ENCODE results near the gene SELENOF. TPM values are rescaled to one million over a fixed set of nuclear protein-coding genes. Genes with fewer than 3 reads are reported as not detected.

Gene SELENOF
- total and polyA plus RNA-seq, 3 donors (not counting 1 experiment from before 2014, with no cell fraction given) = 83.0 to 119 (median 103) TPM

Other genes with a start within 250 kb of the SELENOF start
- 10 to 100 TPM; 41.8 to 93.9 TPM for gene SH3GLB1, start 209.6 kb downstream of the SELENOF start, total RNA-seq
- 36.2 TPM for gene SH3GLB1, start 209.6 kb downstream of the SELENOF start, polyA plus RNA-seq
- 10 to 100 TPM; 21.8 to 28.2 TPM for gene HS2ST1, start 509 bp upstream of the SELENOF start, total RNA-seq
- gene HS2ST1, start 509 bp upstream of the SELENOF start, polyA plus RNA-seq = 6.9 TPM